Stimulated activated CD8-positive, alpha-beta memory T cell treated with anti-CD3 and anti-CD28 coated beads, Interleukin-15, amount 100 ng/mL, for 48 hours (primary cell): ENCODE results near the gene ZNF549.
A peak's percentile ranks its signal among the peaks of the same experiment; 100 is the strongest.

ENCODE experiments used
- DNase-seq, 2 donors: peaks; one replicate each; pipeline ENCODE4 v3.0.0-alpha.2; 2020; ENCODE audit warnings: low read depth in 2 of 2

Gene ZNF549

GRCh38 chr19:57566396-57567265 lies 39.5 kb downstream of the ZNF549 start:
- DNase-seq, result no peak

- DNase-seq, result no peak
These were observed 43.6 kb downstream of the ZNF549 start for GRCh38 chr19:57570707-57571106.

GRCh38 chr19:57572415-57572947 lies 45.3 kb downstream of the ZNF549 start:
- DNase-seq, result no peak

GRCh38 chr19:57576661-57577060 lies 49.5 kb downstream of the ZNF549 start:
- DNase-seq, result no peak

- DNase-seq, result peak; percentile 89 to 93
These were observed 51.5 kb downstream of the ZNF549 start, which contains the start of gene ZNF416 for GRCh38 chr19:57578487-57579205. Gene ZNF416 (minus strand): TSS chr19:57578911. CDS start chr19:57578704, 207 bp downstream.

- DNase-seq, result no peak
These were observed 56.0 kb downstream of the ZNF549 start for GRCh38 chr19:57583104-57583520.

- DNase-seq, result peak; percentile 67 to 78
These were observed 56.6 kb downstream of the ZNF549 start, which contains the start of gene ZIK1 for GRCh38 chr19:57583521-57584416. Gene ZIK1 (plus strand): TSS chr19:57584145. CDS start chr19:57584357, 212 bp downstream.

- DNase-seq, result no peak
These were observed 60.4 kb downstream of the ZNF549 start for GRCh38 chr19:57587529-57587928.

GRCh38 chr19:57599377-57599760 lies 72.2 kb downstream of the ZNF549 start:
- no peak for DNase-seq

- DNase-seq, result peak; percentile 78 to 80
These were observed 72.7 kb downstream of the ZNF549 start, which contains the start of gene ZNF530 for GRCh38 chr19:57599761-57600383. Gene ZNF530 (plus strand): TSS chr19:57599885. CDS start chr19:57604346, 4,461 bp downstream.

GRCh38 chr19:57606931-57607330 lies 79.8 kb downstream of the ZNF549 start:
- DNase-seq, result no peak
